Eye (tissue), 1 donor: ENCODE measurements around the gene SDF4.

ENCODE experiments used
- DNase-seq: peaks from one replicate; pipeline ENCODE4 v3.0.0-alpha.2; 2015

Gene SDF4

GRCh38 chr1:1231400-1232207 is at the start of gene SDF4:
Gene SDF4, minus strand, starts transcription at chr1:1232001. Its CDS starts 3,229 bp downstream, at chr1:1228772.
- DNase-seq, result peak; percentile 98

- no peak for DNase-seq
Measured at GRCh38 chr1:1280782-1281481, 49.1 kb upstream of the SDF4 start.

GRCh38 chr1:1279028-1279427 is 47.2 kb upstream of the SDF4 start:
- DNase-seq, result no peak

- no peak for DNase-seq
Measured at GRCh38 chr1:1278620-1279019, 46.8 kb upstream of the SDF4 start.

- DNase-seq, result no peak
Measured at GRCh38 chr1:1275836-1276235, 44.0 kb upstream of the SDF4 start.

GRCh38 chr1:1274931-1275431 is 43.2 kb upstream of the SDF4 start:
- DNase-seq, result no peak

- no peak for DNase-seq
Measured at GRCh38 chr1:1274299-1274930, 42.6 kb upstream of the SDF4 start.

GRCh38 chr1:1273512-1274298 is 41.9 kb upstream of the SDF4 start, which contains the start of gene UBE2J2:
Gene UBE2J2, minus strand, starts transcription at chr1:1273854. Its CDS starts 5,862 bp downstream, at chr1:1267992.
- peak; percentile 94 for DNase-seq

- DNase-seq, result peak; percentile 13
Measured at GRCh38 chr1:1273209-1273511, 41.4 kb upstream of the SDF4 start.

- no peak for DNase-seq
Measured at GRCh38 chr1:1272341-1273208, 40.8 kb upstream of the SDF4 start.

- no peak for DNase-seq
Measured at GRCh38 chr1:1270813-1271212, 39.0 kb upstream of the SDF4 start.

- DNase-seq, result no peak
Measured at GRCh38 chr1:1268284-1268682, 36.5 kb upstream of the SDF4 start.

- DNase-seq, result no peak
Measured at GRCh38 chr1:1267488-1268283, 35.9 kb upstream of the SDF4 start.

- DNase-seq, result no peak
Measured at GRCh38 chr1:1264868-1265272, 33.1 kb upstream of the SDF4 start.

GRCh38 chr1:1264026-1264425 is 32.2 kb upstream of the SDF4 start:
- DNase-seq, result no peak

- no peak for DNase-seq
Measured at GRCh38 chr1:1262758-1263157, 31.0 kb upstream of the SDF4 start.

GRCh38 chr1:1262071-1262470 is 30.3 kb upstream of the SDF4 start:
- no peak for DNase-seq

- DNase-seq, result no peak
Measured at GRCh38 chr1:1260843-1261560, 29.2 kb upstream of the SDF4 start.

- no peak for DNase-seq
Measured at GRCh38 chr1:1259951-1260600, 28.3 kb upstream of the SDF4 start.

- no peak for DNase-seq
Measured at GRCh38 chr1:1259540-1259939, 27.7 kb upstream of the SDF4 start.
